Gastrocnemius medialis (tissue), 4 donors: ENCODE measurements around the gene GLIPR1.

Experiments used
- CTCF ChIP-seq, 5 experiments: fragments of 450-650 bp in 3 of 5; fragments of 200-600 bp in 2 of 5; sonication (generic) in 2 of 5; IDR thresholded peaks in 4 of 5; conservative IDR thresholded peaks in 1 of 5; 1 replicate in 4 of 5; 2 replicates in 1 of 5; pipeline ENCODE4 v1.5.1; 2016 to 2019; ENCODE audit warnings: antibody characterized with exemption in 5 of 5, mild to moderate bottlenecking in 3 of 5, moderate library complexity in 3 of 5
- POLR2A ChIP-seq, 2 donors: fragments of 450-650 bp; IDR thresholded peaks; one replicate each; pipeline ENCODE4 v1.6.1; 2017; ENCODE audit warnings: antibody characterized with exemption in 2 of 2, mild to moderate bottlenecking in 2 of 2, moderate library complexity in 2 of 2

DNA sequence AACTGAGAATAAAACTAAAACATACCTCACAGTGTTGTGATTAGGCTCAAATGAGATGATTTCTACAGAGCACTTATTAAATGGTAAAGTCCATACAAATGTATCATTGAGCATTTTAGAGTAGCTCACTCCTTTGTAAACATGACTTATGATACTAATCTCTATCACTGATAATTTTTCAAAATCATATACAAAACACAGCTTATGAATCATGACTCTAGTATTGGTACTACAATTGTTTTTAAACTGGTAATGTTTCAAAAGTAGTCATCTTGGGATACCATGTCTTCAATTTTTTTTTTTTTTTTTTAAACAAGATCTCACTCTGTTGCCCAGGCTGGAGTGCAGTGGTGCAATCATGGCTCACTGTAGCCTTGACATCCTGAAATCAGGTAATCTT is 70.9 kb downstream of the GLIPR1 start:
- no peak for TF ChIP-seq POLR2A (IDR thresholded peaks at IDR 0.05)
- no peak for TF ChIP-seq CTCF (IDR thresholded peaks at IDR 0.05 in 4 of 5, conservative IDR thresholded peaks at IDR 0.05 in 1 of 5)
